K562 (cell line): ENCODE data around the gene EEF2. TPM values are rescaled to one million over a fixed set of nuclear protein-coding genes. Genes with fewer than 3 reads are reported as not detected.

ENCODE experiments used
- CCNT2 ChIP-seq: IDR thresholded peaks from 2 replicates; pipeline ENCODE4 v1.6.1; 2011; ENCODE audit warnings: borderline replicate concordance, low read depth, mild to moderate bottlenecking, moderate library complexity, mixed read lengths, low read length; ENCODE audit not compliant: insufficient read length; ENCODE audit errors: extremely low read depth
- CHCHD3 ChIP-seq: fragments of 250-450 bp; sonication (Bioruptor Pico); IDR thresholded peaks from 2 replicates; pipeline ENCODE4 v2.1.2; 2022; ENCODE audit warnings: mild to moderate bottlenecking
- CREB5 ChIP-seq: fragments of 250-450 bp; sonication (Bioruptor Pico); IDR thresholded peaks from 2 replicates; pipeline ENCODE4 v1.5.0; 2020; ENCODE audit warnings: mild to moderate bottlenecking
- FIP1L1 ChIP-seq: fragments of 200-400 bp; formaldehyde crosslinking; IDR thresholded peaks from 2 replicates; pipeline ENCODE4 v1.6.1; 2018; ENCODE audit warnings: mild to moderate bottlenecking, low read depth, low read length; ENCODE audit not compliant: poor library complexity, severe bottlenecking
- FOXM1 ChIP-seq, 2 experiments: fragments of 450-650 bp in 1 of 2; sonication (generic) in 1 of 2; formaldehyde crosslinking in 1 of 2; IDR thresholded peaks; 2 replicates each; pipeline versions ENCODE4 v1.6.1 to v1.9.0; 2017 to 2022; ENCODE audit warnings: low read depth in 2 of 2, mild to moderate bottlenecking in 2 of 2, missing genetic modification reagents in 1 of 2, moderate library complexity in 1 of 2
- MAX ChIP-seq: sonication (generic); formaldehyde crosslinking; IDR thresholded peaks from 2 replicates; pipeline ENCODE4 v1.9.0; 2022; ENCODE audit warnings: mild to moderate bottlenecking, missing genetic modification reagents
- MTA2 ChIP-seq: fragments of 450-650 bp; IDR thresholded peaks from 2 replicates; pipeline ENCODE4 v1.6.1; 2016; ENCODE audit warnings: low read depth
- MXI1 ChIP-seq: IDR thresholded peaks from 2 replicates; pipeline ENCODE4 v1.6.1; 2011; ENCODE audit warnings: low read depth, mild to moderate bottlenecking, improper control_type of control experiment, low read length
- NFXL1 ChIP-seq: fragments of 450-650 bp; formaldehyde crosslinking; IDR thresholded peaks from 2 replicates; pipeline ENCODE4 v1.4.0; 2021; ENCODE audit warnings: mild to moderate bottlenecking
- POLR2AphosphoS2 ChIP-seq: IDR thresholded peaks from 2 replicates; pipeline ENCODE4 v1.6.1; 2012; ENCODE audit warnings: low read length, improper control_type of control experiment
- POLR2B ChIP-seq: fragments of 450-650 bp; IDR thresholded peaks from 2 replicates; pipeline ENCODE4 v1.6.1; 2018; ENCODE audit warnings: low read depth; ENCODE audit not compliant: partially characterized antibody
- POLR2G ChIP-seq: fragments of 200-400 bp; formaldehyde crosslinking; IDR thresholded peaks from 2 replicates; pipeline ENCODE4 v1.6.1; 2017; ENCODE audit warnings: low read depth, mild to moderate bottlenecking, antibody characterized with exemption, low read length, moderate library complexity
- RBFOX2 ChIP-seq: fragments of 200-400 bp; formaldehyde crosslinking; IDR thresholded peaks from 2 replicates; pipeline ENCODE4 v1.6.1; 2017; ENCODE audit warnings: low read depth, mild to moderate bottlenecking, low read length, moderate library complexity
- RBM15 ChIP-seq: fragments of 200-400 bp; formaldehyde crosslinking; IDR thresholded peaks from 2 replicates; pipeline ENCODE4 v1.6.1; 2018; ENCODE audit warnings: mild to moderate bottlenecking, low read length, moderate library complexity; ENCODE audit not compliant: insufficient read depth
- RBM22 ChIP-seq: fragments of 200-400 bp; formaldehyde crosslinking; IDR thresholded peaks from 2 replicates; pipeline ENCODE4 v1.6.1; 2018; ENCODE audit warnings: low read length, low read depth; ENCODE audit not compliant: poor library complexity, severe bottlenecking
- THAP12 ChIP-seq: fragments of 250-450 bp; sonication (Bioruptor Pico); IDR thresholded peaks from 2 replicates; pipeline ENCODE4 v1.9.0; 2021; ENCODE audit warnings: mild to moderate bottlenecking, inconsistent platforms
- THRAP3 ChIP-seq: fragments of 450-650 bp; IDR thresholded peaks from 2 replicates; pipeline ENCODE4 v1.6.1; 2016; ENCODE audit warnings: mild to moderate bottlenecking, inconsistent platforms, borderline replicate concordance
- ZBTB1 ChIP-seq: sonication (generic); formaldehyde crosslinking; IDR thresholded peaks from 2 replicates; pipeline ENCODE4 v1.8.1; 2023; ENCODE audit warnings: missing genetic modification reagents, low read depth, mild to moderate bottlenecking, borderline replicate concordance
- ZBTB33 ChIP-seq: sonication (generic); formaldehyde crosslinking; IDR thresholded peaks from 2 replicates; pipeline ENCODE4 v1.8.1; 2023; ENCODE audit warnings: mild to moderate bottlenecking, missing genetic modification reagents
- ZFPM2 ChIP-seq: fragments of 250-450 bp; sonication (Bioruptor Pico); IDR thresholded peaks from 2 replicates; pipeline ENCODE4 v1.5.1; 2022; ENCODE audit warnings: mild to moderate bottlenecking
- ZNF431 ChIP-seq: sonication (generic); formaldehyde crosslinking; IDR thresholded peaks from 2 replicates; pipeline ENCODE4 v1.8.0; 2022; ENCODE audit warnings: mild to moderate bottlenecking, missing genetic modification reagents
- polyA plus RNA-seq, 8 experiments: library from polyadenylated mRNA; depleted of rRNA in 4 of 8; stranded (reverse) in 5 of 8; unstranded in 3 of 8; fragments of >200 nt; fragmentation: Nextera tagmentation in 2 of 8; fragmentation: Illumina TruSeq in 1 of 8; extraction: Ambion mirVana in 2 of 8; extraction: Trizol in 1 of 8; gene quantifications; 2 replicates each; pipeline versions ENCODE4 v1.2.1 to v1.2.3, GENCODE V29; 2011 to 2014; ENCODE audit warnings: inconsistent platforms in 1 of 8, missing spikeins in 1 of 8
- total RNA-seq, 7 experiments: library from RNA; depleted of rRNA in 6 of 7; stranded (reverse); fragments of >200 nt in 6 of 7; fragmentation: Illumina TruSeq in 2 of 7; extraction: Trizol in 2 of 7; gene quantifications; 2 replicates each; pipeline versions ENCODE4 v1.2.1 to v1.2.3, GENCODE V29; 2011 to 2021; ENCODE audit warnings: low replicate concordance in 1 of 7

The EEF2 gene
- total and polyA plus RNA-seq, 9 of the 15 experiments (the other 6 are each of a cell fraction or from before 2014, with no cell fraction given), result 372 to 3,003 (median 1,453) TPM

GRCh38 chr19:3977242-3978143 lies 7.8 kb downstream of the EEF2 start (continued):
- TF ChIP-seq CCNT2 (peak; percentile 48), ZBTB1 (CRISPR knock-in tag) (peak; percentile 27; the same call in 1 of the 2 replicates), NFXL1 (no peak), RBM15 (0 out of 2 replicates have a peak, but pooled peaks have one; percentile 32), POLR2G (peak; percentile 70), POLR2AphosphoS2 (peak; percentile 47; the same call in 1 of the 2 replicates), CHCHD3 (CRISPR knock-in tag) (no peak), FIP1L1 (peak; percentile 2), CREB5 (CRISPR knock-in tag) (no peak), RBM22 (peak; percentile 80), ZNF431 (CRISPR knock-in tag) (0 out of 2 replicates have a peak, but pooled peaks have one; percentile 37), MXI1 (no peak), THRAP3 (no peak), POLR2B (peak; percentile 37), MAX (CRISPR knock-in tag) (peak; percentile 61), THAP12 (CRISPR knock-in tag) (peak; percentile 8; the same call in 1 of the 2 replicates), FOXM1 (IDR thresholded peaks at IDR 0.05; ENCODE audit: low read depth) (no peak), FOXM1 (CRISPR knock-in tag; IDR thresholded peaks at IDR 0.05; ENCODE audit: low read depth) (no peak), RBFOX2 (peak; percentile 82), ZFPM2 (CRISPR knock-in tag) (no peak), ZBTB33 (CRISPR knock-in tag) (peak; percentile 82), MTA2 (no peak)
